Measurements from ENCODE around the gene GOLIM4.

GRCh38 chr3:168037020-168037419, 58.7 kb downstream of the GOLIM4 start:
- TF ChIP-seq CTCF (IDR thresholded peaks at IDR 0.05 in 4 of 5, conservative IDR thresholded peaks at IDR 0.05 in 1 of 5) (no peak), POLR2A (IDR thresholded peaks at IDR 0.05) (no peak)
